Mesenchymal stem cell (in vitro differentiated cells and primary cell): ENCODE data around the gene RAB5A.
A peak's percentile ranks its signal among the peaks of the same experiment; 100 is the strongest.

Source experiments
- DNase-seq: peaks from one replicate; pipeline ENCODE4 v3.0.0-alpha.2; 2013
- H2AFZ ChIP-seq: one replicate; pipeline ENCODE4 v1.6.1; 2013; ENCODE audit warnings: low read depth, mild to moderate bottlenecking, control low read depth, inconsistent platforms, low read length, moderate library complexity
- H2AK5ac ChIP-seq: 2 replicates; pipeline ENCODE4 v1.6.1; 2013; ENCODE audit warnings: low read length, moderate library complexity, mild to moderate bottlenecking, inconsistent platforms; ENCODE audit not compliant: severe bottlenecking
- H2BK120ac ChIP-seq: one replicate; pipeline ENCODE4 v1.6.1; 2013; ENCODE audit warnings: low read depth, mild to moderate bottlenecking, inconsistent platforms, low read length, moderate library complexity
- H2BK12ac ChIP-seq, 2 experiments: one replicate each; pipeline ENCODE4 v1.6.1; 2013; ENCODE audit warnings: inconsistent platforms in 2 of 2, low read length in 2 of 2, mild to moderate bottlenecking in 2 of 2, moderate library complexity in 2 of 2, control low read depth in 1 of 2
- H2BK15ac ChIP-seq: one replicate; pipeline ENCODE4 v1.6.1; 2013; ENCODE audit warnings: mild to moderate bottlenecking, low read depth, inconsistent platforms; ENCODE audit not compliant: poor library complexity, severe bottlenecking
- H2BK5ac ChIP-seq: 2 replicates; pipeline ENCODE4 v1.6.1; 2013; ENCODE audit warnings: low read depth, mild to moderate bottlenecking, low read length, control low read depth, inconsistent platforms; ENCODE audit not compliant: poor library complexity, severe bottlenecking
- H3K14ac ChIP-seq, 2 experiments: one replicate each; pipeline ENCODE4 v1.6.1; 2013; ENCODE audit warnings: inconsistent platforms in 2 of 2, low read length in 2 of 2, control low read depth in 1 of 2, mild to moderate bottlenecking in 1 of 2, moderate library complexity in 1 of 2
- H3K18ac ChIP-seq, 2 experiments: one replicate each; pipeline ENCODE4 v1.6.1; 2013; ENCODE audit warnings: inconsistent platforms in 2 of 2, low read length in 2 of 2, control low read depth in 1 of 2, low read depth in 1 of 2, mild to moderate bottlenecking in 1 of 2
- H3K23ac ChIP-seq, 2 experiments: one replicate each; pipeline ENCODE4 v1.6.1; 2013; ENCODE audit warnings: inconsistent platforms in 2 of 2, low read length in 2 of 2, mild to moderate bottlenecking in 2 of 2, moderate library complexity in 2 of 2, control low read depth in 1 of 2
- H3K27ac ChIP-seq: 2 replicates; pipeline ENCODE4 v1.5.1; 2013; ENCODE audit warnings: mild to moderate bottlenecking, moderate library complexity, low read length, control low read depth, inconsistent platforms; ENCODE audit not compliant: poor library complexity, severe bottlenecking
- H3K27me3 ChIP-seq, 2 experiments: 2 replicates each; pipeline versions ENCODE4 v1.6.1 to v1.7.0; 2013; ENCODE audit warnings: low read length in 2 of 2, mild to moderate bottlenecking in 2 of 2, moderate library complexity in 2 of 2, control low read depth in 1 of 2, inconsistent platforms in 1 of 2; ENCODE audit not compliant: control insufficient read depth in 1 of 2, insufficient read depth in 1 of 2
- H3K36me3 ChIP-seq, 2 experiments: 2 replicates each; pipeline versions ENCODE4 v1.6.1 to v1.7.0; 2013; ENCODE audit warnings: low read length in 2 of 2, control low read depth in 1 of 2, inconsistent platforms in 1 of 2, low read depth in 1 of 2, mild to moderate bottlenecking in 1 of 2; ENCODE audit not compliant: insufficient read depth in 2 of 2, control insufficient read depth in 1 of 2
- H3K4ac ChIP-seq, 2 experiments: one replicate each; pipeline ENCODE4 v1.6.1; 2013; ENCODE audit warnings: inconsistent platforms in 2 of 2, low read length in 2 of 2, mild to moderate bottlenecking in 2 of 2, moderate library complexity in 2 of 2, control low read depth in 1 of 2, low read depth in 1 of 2
- H3K4me1 ChIP-seq: 2 replicates; pipeline ENCODE4 v1.6.1; 2013; ENCODE audit warnings: low read depth, low read length, control low read depth; ENCODE audit not compliant: control insufficient read depth, insufficient read depth
- H3K4me2 ChIP-seq: 2 replicates; pipeline ENCODE4 v1.6.1; 2013; ENCODE audit warnings: low read length, mild to moderate bottlenecking, inconsistent platforms; ENCODE audit not compliant: poor library complexity, severe bottlenecking
- H3K4me3 ChIP-seq, 2 experiments: 2 replicates each; pipeline versions ENCODE4 v1.5.1 to v1.7.0; 2013; ENCODE audit warnings: low read length in 2 of 2, mild to moderate bottlenecking in 2 of 2, control low read depth in 1 of 2, low read depth in 1 of 2; ENCODE audit not compliant: insufficient read depth in 1 of 2
- H3K79me1 ChIP-seq: replicated peaks from 2 replicates; pipeline ENCODE4 v1.6.1; 2013; ENCODE audit warnings: mild to moderate bottlenecking, control low read depth, low read length, inconsistent platforms; ENCODE audit not compliant: poor library complexity, severe bottlenecking
- H3K9ac ChIP-seq: 2 replicates; pipeline ENCODE4 v1.7.0; 2013; ENCODE audit warnings: mild to moderate bottlenecking, low read length, moderate library complexity
- H3K9me3 ChIP-seq: 2 replicates; pipeline ENCODE4 v1.7.0; 2013; ENCODE audit warnings: mild to moderate bottlenecking, low read length; ENCODE audit not compliant: control insufficient read depth
- H4K8ac ChIP-seq: one replicate; pipeline ENCODE4 v1.6.1; 2013; ENCODE audit warnings: inconsistent platforms, mild to moderate bottlenecking, low read length, moderate library complexity
- H4K91ac ChIP-seq: one replicate; pipeline ENCODE4 v1.6.1; 2013; ENCODE audit warnings: mild to moderate bottlenecking, low read length, inconsistent platforms
- WGBS: methylation state at CpG from one replicate; pipeline ENCODE4 v1.1.7; 2013; ENCODE audit warnings: mixed read lengths; 5-methylcytosine and 5-hydroxymethylcytosine counted together

The RAB5A gene

DNA sequence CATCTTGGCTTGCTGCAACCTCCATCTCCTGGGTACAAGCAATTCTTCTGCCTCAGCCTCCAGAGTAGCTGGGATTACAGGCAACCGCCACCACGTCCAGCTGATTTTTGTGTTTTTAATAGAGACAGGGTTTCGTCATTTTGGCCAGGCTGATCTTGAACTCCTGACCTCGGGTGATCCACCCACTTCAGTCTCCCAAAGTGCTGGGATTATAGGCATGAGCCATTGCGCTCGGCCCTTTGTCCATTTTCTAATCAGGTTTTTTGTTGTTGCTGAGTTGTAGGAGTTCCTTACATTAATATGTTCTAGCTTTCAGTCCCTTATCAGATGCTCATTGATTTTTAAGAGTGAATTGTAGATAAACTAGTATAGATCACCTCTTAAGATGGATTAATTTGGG, 20.3 kb downstream of the RAB5A start:
- Histone ChIP-seq H2AFZ (no peak overlapping the region), H3K4me3 (no peak overlapping the region), H3K4me2 (no peak overlapping the region), H3K79me1 (no peaks in the 10 kb centered on the region), H3K18ac (no peak overlapping the region), H3K9ac (no peak overlapping the region), H3K36me3 (peaks cover 18 to 25% of the 10 kb centered on the region in 2 experiments), H2BK120ac (no peak overlapping the region), H3K27me3 (no peaks in the 10 kb centered on the region), H4K8ac (no peak overlapping the region), H3K23ac (no peak overlapping the region), H3K4me1 (no peaks in the 10 kb centered on the region), H3K27ac (no peak overlapping the region), H2BK15ac (no peak overlapping the region), H4K91ac (no peak overlapping the region), H3K9me3 (no peaks in the 10 kb centered on the region), H3K14ac (no peak overlapping the region), H2AK5ac (no peak overlapping the region), H2BK5ac (no peak overlapping the region), H2BK12ac (no peak overlapping the region), H3K4ac (no peak overlapping the region)
- 92% methylated on average over 6 of the region's 6 CpGs for WGBS
- DNase-seq, result no peak

DNA sequence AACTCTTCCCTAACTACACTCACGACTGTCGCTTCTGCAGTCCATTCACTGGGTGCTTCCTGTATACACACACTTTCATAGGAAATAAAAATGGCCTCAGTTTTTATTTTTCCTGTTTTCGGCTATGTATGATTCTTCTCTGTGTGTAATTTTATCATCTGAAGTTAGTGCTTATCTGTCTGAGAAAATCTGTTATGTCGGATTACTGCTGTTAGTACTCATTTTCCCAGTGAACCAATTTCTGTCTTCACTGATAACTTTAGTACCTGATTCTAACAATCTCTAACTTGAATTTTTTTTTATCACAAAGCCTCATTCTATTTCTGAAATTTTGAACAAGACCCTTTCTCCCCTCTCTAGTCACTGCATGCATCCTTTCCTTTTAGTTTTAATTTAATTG, 20.9 kb downstream of the RAB5A start:
- Histone ChIP-seq H2BK120ac (no peak overlapping the region), H4K8ac (no peak overlapping the region), H2AK5ac (no peak overlapping the region), H3K4me3 (no peak overlapping the region), H2AFZ (no peak overlapping the region), H3K9me3 (no peaks in the 10 kb centered on the region), H2BK5ac (no peak overlapping the region), H2BK15ac (no peak overlapping the region), H3K4me1 (no peaks in the 10 kb centered on the region), H3K4ac (no peak overlapping the region), H2BK12ac (no peak overlapping the region), H3K79me1 (no peaks in the 10 kb centered on the region), H3K36me3 (peaks cover 16 to 24% of the 10 kb centered on the region in 2 experiments), H3K14ac (no peak overlapping the region), H4K91ac (no peak overlapping the region), H3K18ac (no peak overlapping the region), H3K23ac (no peak overlapping the region), H3K4me2 (no peak overlapping the region), H3K27ac (no peak overlapping the region), H3K9ac (no peak overlapping the region), H3K27me3 (no peaks in the 10 kb centered on the region)
- 91% methylated on average over 3 of the region's 4 CpGs for WGBS
- no peak for DNase-seq

GRCh38 chr3:19970327-19970726, 23.4 kb downstream of the RAB5A start:
- Histone ChIP-seq H3K9ac (no peak overlapping the region), H3K4me1 (no peaks in the 10 kb centered on the region), H3K4me2 (no peak overlapping the region), H3K36me3 (peaks cover 12 to 43% of the 10 kb centered on the region in 2 experiments), H3K27ac (peak overlapping the region; percentile 30), H3K18ac (no peak overlapping the region), H4K8ac (no peak overlapping the region), H2AK5ac (no peak overlapping the region), H2BK120ac (no peak overlapping the region), H3K79me1 (peaks cover 4% of the 10 kb centered on the region), H2AFZ (no peak overlapping the region), H3K23ac (no peak overlapping the region), H2BK15ac (no peak overlapping the region), H2BK12ac (no peak overlapping the region), H2BK5ac (no peak overlapping the region), H3K27me3 (no peaks in the 10 kb centered on the region), H4K91ac (no peak overlapping the region), H3K4ac (no peak overlapping the region), H3K14ac (no peak overlapping the region), H3K9me3 (no peaks in the 10 kb centered on the region), H3K4me3 (no peak overlapping the region)
- DNase-seq, result no peak
- WGBS, result 97% methylated on average over 8 of the region's 8 CpGs

DNA sequence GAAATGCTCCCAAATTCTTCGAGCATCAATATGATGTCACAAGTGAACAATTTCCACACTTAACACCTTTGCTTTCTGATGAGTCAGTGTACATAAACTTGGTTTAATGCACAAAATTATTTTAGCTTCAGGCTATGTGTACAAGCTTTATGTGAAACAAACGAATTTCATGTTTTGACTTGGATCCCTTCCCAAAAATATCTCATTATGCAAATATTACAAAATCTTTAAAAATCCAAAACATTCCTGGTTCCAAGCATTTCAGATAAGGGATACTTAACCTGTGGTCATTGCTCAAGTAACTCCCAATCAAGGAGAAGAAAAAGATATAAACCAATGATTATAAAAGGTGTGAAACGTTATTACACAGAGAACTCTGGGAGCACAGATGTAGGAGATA, 25.2 kb downstream of the RAB5A start:
- no peak for DNase-seq
- Histone ChIP-seq H2AFZ (no peak overlapping the region), H3K18ac (no peak overlapping the region), H3K4me1 (no peaks in the 10 kb centered on the region), H3K23ac (no peak overlapping the region), H3K14ac (no peak overlapping the region), H2AK5ac (no peak overlapping the region), H3K4me2 (no peak overlapping the region), H4K91ac (no peak overlapping the region), H3K9me3 (no peaks in the 10 kb centered on the region), H3K36me3 (peaks cover 10 to 50% of the 10 kb centered on the region in 2 experiments), H2BK15ac (no peak overlapping the region), H2BK12ac (no peak overlapping the region), H3K4me3 (no peak overlapping the region), H2BK120ac (no peak overlapping the region), H3K27me3 (no peaks in the 10 kb centered on the region), H3K27ac (no peak overlapping the region), H2BK5ac (no peak overlapping the region), H3K4ac (no peak overlapping the region), H3K79me1 (peaks cover 7% of the 10 kb centered on the region), H4K8ac (no peak overlapping the region), H3K9ac (no peak overlapping the region)
- 79% methylated on average over 3 of the region's 3 CpGs for WGBS
